ENCODE data around the gene CHCHD1.
"Not testable (repeated sequence)": the region's sequence is repeated elsewhere in the genome, so short reads cannot be mapped to it uniquely, and the experiment has no call there.

Gene CHCHD1

DNA sequence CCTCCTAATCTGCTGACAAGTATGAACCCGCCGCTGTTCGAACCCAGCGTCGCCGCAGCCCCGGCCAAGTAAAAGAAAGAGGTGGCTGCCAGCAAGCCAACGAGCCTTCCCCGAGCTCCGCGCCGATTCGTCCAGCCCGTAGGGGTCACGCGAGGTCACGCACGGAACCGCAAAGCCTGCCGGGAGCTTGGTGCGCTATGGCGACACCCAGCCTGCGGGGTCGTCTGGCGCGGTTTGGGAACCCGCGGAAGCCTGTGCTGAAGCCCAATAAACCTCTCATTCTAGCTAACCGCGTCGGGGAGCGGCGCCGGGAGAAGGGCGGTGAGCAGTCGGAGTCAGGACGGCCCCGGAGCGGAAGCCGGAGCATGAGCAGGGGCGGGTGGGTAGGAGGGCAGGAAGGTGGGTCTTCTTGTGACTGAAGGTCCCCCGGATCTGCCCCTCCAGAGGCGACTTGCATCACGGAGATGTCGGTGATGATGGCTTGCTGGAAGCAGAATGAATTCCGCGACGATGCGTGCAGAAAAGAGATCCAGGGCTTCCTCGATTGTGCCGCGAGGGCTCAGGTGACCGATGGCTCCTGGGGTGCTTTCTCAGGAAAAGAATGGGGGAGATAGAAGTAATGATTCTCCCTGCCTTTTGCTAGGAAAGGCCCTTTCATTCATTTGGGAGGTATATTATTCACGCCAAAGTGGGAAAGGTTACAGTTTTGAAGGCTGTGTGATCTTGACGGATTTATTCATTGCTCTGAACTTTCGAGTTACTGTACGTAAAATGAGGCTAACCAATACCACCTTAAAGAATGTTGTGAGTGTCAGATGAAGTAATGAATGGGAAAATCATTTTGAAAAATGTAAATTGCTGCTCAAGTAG lies at the start of gene CHCHD1:
Gene CHCHD1 (plus strand): TSS at position 170 of the 870 bp plus-strand sequence. CDS start 28 bp downstream, at position 198.
- peak; percentile 63 for DNase-seq (ENCODE audit: low read depth)

DNA sequence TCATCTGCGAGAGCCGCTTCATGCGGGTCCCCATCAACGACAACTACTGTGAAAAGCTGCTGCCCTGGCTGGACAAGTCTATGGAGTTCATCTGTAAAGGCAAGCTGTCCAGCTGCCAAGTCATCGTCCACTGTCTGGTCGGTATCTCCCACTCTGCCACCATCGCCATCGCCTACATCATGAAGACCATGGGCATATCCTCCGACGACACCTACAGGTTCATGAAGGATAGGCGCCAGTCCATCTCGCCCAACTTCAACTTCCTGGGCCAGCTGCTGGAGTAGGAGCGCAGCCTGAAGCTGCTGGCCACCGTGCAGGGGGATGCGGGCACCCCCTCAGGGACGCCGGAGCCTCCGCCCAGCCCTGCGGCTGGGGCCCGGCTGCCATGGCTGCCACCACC lies 49.4 kb upstream of the CHCHD1 start:
- DNase-seq (ENCODE audit: low read depth), result no peak

DNA sequence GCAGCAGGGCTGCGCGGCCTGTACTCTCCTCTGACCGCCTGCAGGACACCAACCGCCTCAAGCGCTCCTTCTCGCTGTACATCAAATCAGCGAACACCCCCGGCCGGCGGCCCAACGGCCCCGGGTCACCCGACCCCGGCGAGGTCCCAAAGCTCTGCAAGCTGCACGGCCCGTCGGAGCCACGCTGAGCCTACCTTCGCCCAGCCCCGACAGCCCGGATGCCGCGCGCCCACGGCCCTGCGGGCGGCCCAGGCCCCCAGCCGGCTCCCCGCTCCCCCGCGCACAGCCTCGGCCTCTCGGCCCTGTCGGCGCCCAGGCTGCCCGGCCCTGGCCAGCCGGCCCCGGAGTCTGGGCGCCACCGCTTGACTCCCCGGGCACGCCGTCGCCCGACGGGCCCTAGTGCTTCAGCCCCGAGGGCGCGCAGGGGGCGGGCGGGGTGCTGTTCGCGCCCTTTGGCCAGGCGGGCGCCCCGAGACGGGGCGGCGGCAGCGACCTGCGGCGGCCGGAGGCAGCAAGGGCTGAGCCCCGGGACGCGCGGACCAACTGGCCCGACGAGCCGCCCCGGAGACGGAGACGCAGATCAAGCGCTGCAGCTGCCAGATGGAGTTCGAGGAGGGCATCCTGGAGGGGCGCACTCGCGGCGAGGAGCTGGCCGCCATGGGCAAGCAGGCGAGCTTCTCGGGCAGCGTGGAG lies 48.8 kb upstream of the CHCHD1 start:
- DNase-seq (ENCODE audit: low read depth), result no peak

DNA sequence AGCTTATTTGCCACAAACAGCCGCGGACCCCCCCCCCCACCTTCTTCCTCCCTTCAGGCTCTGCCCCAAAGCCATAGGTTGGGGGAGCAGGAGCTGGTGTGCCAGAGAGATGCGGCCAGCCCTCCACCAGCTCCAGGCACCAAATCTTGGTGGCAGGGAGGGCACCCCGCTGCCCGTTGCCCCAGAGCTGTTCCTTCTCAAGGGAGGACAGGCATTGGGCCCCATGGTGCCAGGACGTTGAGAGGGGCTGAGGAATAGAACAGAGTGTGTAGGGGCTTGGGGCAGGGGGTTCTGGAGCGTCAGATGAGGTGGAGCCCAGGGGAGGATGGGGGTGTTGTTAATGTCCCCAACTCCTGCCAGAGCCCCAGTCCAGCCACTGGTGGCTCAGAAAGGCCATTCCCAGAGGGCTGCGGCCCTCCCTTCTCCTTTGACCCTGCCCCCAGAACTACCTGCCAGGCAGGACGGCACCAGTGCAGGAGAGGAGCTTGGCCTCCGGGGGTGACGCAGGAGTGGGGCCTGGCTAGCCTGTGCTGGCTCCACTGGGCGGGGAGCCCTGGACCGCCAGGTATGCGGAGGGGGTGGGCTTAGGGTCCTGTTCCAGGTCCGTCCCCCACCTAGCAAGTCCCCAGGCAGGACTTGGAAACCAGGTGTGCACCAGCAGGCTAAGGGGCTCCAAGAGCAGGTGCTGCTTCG lies 47.7 kb upstream of the CHCHD1 start:
- DNase-seq (ENCODE audit: low read depth), result no peak

DNA sequence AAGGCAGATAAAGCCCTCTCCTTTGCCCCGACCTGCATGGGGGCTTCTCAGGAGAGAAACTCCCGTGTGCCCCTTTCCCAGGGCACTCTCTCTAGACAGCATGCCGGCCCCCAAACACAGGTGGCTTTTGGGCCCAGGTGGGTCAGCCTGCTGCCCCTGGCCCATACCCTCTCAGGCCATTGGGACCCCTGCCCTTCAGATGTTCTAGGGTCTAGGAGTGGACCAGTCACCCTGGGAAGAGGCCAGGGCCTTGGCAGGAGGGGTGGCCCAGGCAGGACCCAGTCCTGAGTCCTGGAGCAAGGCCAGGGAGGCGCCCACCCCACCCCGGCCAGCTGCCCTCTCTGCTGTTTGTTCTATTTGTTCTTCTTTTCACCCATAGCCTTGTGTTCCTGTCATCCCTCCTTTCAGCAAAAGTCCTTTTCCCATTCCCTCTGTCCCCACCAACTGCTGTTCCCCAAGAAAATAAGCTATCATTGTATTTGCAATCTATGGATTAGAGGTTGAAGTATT lies 47.0 kb upstream of the CHCHD1 start:
- DNase-seq (ENCODE audit: low read depth), result no peak

DNA sequence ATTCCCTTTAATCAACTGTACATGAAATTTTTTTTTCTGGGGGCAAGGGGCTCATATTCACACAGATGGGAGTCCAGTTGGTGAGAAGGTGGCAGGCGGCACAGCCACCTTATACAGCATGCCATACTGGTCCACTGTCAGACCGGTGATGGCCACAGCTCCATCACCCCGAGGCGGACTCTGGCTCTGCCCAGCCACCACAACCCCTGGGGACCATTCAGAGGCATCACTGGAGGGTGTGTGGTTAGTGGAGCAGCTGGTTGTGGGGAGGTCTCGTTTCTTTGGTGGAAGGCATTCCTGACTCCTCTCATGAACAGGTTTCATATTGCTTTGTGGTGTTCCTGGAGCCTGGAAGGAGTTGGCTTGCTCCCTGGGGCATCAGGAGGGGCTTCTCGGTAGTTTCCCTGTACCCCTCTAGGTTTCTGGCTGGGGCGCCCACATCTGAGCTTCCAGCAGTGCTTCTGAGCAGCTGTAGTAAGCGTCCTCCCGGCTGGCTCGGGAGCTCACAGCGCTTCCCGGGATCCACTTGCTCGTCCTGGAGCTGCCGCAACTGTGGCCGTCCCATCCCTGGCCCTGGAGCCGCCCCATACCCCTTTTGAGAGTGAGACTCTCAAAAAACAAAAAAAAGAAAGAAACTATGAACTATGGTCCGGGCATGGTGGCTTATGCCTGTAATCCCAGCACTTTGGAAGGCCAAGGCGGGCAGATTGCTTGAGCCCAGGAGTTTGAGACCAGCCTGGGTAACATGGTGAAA lies 41.2 kb upstream of the CHCHD1 start:
- DNase-seq (ENCODE audit: low read depth), result not testable (repeated sequence)

DNA sequence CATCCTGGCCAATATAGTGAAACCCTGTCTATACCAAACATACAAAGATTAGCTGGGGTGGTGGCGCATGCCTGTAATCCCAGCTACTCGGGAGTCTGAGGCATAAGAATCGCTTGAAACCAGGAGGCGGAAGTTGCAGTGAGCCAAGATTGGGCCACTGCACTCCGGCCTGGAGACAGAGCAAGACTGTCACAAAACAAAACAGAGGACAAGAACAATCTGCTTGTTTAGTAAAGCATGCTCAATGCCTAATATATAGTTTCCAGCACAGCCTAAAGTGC lies 39.5 kb upstream of the CHCHD1 start:
- no peak for DNase-seq (ENCODE audit: low read depth)

DNA sequence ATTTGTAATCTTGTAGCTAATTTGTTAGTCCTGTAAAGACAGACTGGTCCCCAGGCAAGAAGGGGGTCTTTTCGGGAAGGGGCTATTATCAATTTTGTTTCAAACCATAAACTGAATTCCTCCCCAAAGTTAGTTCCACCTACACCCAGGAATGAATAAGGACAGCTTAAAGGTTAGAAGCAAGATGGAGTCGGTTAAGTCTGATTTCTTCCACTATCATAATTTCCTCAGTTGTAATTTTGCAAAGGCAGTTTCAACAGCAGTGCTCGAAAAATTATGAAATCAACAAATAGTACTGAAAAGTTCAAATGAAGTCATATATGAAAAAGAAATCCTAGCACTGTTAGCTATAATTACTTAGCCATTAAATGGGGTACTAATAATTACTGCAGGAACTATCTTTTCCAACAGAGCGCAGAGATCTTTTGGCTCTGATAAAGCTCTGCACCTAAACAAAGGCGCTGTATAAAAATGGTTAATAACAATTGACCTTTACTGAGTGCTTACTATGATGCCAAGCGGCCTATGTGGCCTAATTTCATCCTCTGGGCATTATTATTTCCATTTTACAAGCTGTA lies 38.4 kb upstream of the CHCHD1 start:
- DNase-seq (ENCODE audit: low read depth), result no peak

DNA sequence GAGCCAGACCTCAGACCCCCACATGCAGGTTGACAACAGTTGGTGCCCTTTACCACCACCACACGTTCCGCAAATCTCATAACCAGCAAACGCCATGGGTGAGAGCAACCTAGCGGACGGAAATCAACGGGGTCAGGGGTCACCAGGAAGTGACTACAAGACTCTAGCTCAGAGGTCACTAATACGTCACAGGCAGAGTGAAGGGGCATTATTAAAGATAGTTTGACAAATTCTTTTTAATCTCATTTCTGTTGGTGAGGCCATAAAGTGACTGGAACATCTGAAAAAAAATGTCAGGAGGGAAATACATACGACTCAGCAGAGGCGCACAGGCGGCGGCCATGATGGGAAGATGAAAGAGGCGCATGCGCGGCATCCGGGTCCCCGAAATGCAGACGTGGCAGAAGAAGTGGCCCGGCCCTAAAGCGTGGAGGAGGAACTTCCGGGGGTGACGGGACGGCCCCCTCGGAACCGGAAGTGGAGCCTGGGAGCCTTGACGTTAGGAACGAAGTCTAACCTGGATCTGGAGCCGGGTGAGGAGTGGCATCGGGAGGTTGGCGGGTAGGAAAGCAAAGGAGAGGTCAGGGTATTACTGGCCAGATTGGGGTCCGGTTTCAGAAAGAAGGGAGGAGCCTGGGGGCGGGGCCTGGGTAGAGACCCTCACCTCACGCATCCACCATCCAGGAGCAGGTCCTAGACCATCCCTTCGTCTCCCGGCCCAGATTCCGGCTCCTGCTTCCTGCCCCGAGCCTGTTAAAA lies 37.8 kb upstream of the CHCHD1 start, which contains the start of gene SEC24C:
Gene SEC24C (plus strand): TSS at position 468 of the 759 bp plus-strand sequence. CDS start 2,461 bp downstream, outside the sequence.
- DNase-seq (ENCODE audit: low read depth), result peak; percentile 91

DNA sequence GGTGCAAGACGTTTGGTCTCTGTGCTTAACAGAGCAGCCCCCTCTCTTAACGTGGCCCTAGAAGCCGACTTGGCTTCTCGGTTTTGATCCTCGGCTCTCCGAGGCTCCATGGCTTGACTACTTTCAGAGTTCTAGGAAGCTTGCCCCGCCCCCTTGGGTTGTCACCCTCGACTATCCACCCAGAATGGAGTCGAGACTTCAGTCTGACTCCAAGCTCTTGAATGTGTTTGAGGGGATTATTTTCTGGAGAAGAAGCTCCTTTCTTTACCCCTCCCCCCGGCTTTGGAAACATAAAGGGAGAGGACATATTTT lies 37.2 kb upstream of the CHCHD1 start:
- DNase-seq (ENCODE audit: low read depth), result no peak

DNA sequence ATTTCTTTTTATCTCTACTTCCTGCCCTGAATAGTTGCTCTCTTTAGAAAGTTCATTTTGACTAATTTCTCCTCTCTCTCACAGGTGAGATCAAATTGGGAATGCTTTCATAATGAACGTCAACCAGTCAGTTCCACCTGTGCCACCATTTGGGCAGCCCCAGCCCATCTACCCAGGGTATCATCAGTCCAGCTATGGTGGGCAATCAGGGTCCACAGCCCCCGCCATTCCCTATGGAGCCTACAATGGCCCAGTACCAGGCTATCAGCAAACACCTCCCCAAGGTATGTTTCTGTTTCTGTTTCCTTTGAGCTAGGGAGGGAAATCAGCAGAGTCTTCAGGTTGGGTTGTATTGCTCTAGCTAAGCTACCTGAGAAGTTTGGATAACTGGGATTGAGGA lies 35.1 kb upstream of the CHCHD1 start:
- DNase-seq (ENCODE audit: low read depth), result no peak

DNA sequence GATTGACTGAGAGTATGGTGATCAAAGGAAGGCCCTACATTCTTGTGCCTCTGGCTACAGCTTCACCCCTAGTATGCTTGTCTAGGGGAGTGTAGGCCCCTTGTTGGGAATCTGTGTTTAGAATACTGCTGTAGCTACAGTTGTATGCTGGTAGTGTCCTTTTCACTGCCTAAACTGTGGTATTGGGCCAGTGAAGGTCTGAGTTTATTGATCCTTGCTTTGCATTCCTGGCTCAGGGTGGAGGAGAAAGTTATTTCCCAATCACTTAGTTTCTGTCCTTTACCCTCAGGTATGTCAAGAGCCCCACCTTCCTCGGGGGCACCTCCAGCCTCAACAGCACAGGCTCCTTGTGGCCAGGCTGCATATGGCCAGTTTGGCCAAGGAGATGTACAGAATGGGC lies 31.0 kb upstream of the CHCHD1 start:
- DNase-seq (ENCODE audit: low read depth), result no peak

DNA sequence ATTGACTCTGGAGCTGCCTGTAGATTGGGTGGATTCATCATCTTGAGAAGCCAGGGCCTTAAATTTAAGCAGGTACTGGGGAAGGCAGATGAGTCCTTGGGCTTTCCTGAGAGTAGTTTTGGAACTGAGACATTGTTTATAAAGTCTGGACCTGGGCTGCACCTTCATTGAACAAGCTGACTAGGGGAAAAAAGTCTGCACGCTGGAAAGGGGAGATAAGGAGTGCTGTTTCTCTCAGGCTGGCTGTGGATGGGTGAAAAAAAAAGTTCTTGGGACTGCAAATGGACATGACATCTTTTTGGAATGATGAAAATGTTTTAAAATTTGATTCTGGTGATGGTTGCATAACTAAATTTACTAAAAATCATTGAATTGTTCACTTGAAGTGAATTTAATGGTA lies 25.7 kb upstream of the CHCHD1 start:
- no peak for DNase-seq (ENCODE audit: low read depth)

DNA sequence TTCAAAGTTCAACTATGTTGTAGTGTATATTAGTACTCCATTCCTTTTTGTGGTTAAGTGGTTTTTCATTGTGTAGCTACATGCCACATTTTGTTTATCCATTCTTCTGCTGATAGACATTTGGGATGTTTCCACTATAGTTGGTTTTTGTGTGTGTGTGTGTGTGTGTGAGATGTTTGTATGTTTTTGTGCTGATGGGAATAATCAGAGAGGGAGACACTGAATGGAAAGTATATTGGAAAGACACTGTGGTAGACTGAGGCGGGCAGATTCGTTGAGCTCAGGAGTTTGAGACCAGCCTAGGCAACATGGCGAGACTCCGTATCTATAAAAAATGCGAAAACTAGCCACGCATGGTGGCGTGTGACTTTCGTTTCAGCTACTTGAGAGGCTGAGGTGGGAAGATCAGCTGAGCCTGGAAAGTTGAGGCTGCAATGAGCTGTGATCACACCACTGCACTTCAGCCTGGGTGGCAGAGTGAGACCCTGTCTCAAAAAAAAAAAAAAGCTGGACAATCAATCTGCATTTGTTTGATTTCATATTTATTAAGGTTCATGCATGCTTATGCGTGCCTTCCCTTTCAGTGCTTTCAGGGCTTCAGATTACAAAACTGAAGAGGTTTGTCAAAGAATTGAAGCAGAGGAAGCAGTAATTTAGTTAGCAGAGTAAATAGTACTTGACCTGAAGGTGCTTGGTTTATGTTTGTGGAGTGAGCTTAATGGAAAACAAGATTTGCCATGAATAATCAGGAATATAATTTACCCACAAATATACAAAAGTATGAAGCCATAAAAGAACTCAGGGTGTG lies 22.9 kb upstream of the CHCHD1 start:
- DNase-seq (ENCODE audit: low read depth), result no peak

DNA sequence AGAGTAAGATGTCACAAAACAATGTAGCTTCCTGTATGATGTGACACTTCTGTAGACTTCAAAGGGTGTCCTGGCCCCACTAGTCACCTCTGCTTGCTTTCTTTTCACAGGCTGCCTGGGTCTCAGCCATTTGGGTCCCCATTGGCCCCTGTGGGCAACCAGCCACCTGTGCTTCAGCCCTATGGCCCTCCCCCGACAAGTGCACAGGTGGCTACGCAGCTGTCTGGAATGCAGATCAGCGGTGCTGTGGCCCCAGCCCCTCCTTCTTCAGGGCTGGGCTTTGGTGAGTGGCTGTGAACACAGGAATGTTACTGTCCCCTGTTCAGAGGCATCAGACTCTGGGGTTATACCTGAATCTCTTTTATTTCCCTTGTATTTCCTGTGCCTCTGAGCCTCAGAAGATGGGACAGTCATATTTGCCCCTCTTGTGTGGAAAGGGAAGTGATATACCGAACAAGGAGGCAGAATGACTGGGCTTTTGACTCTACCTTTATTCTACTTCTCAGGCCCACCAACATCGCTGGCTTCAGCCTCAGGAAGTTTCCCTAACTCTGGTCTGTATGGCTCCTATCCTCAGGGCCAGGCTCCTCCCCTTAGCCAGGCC lies 22.2 kb upstream of the CHCHD1 start:
- DNase-seq (ENCODE audit: low read depth), result no peak

DNA sequence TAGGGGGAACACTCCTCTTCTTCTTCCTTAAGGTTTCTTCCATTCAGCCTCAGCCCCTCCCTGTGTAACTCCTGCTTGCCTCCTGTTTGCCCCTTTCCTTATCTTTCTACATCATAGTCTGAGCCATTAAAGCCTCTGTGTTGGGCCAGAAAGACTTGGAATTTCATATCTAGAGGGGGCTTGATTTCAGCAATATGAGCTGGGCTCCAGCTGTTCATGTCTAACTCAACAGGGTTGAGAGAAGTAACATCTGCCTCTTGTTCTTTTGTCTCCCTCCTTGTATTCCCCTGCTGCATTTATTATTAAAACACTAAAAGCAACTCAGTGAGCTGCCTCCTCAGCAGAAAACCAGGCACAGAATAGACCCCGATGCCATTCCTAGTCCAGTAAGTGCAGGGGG lies 20.1 kb upstream of the CHCHD1 start:
- DNase-seq (ENCODE audit: low read depth), result no peak

DNA sequence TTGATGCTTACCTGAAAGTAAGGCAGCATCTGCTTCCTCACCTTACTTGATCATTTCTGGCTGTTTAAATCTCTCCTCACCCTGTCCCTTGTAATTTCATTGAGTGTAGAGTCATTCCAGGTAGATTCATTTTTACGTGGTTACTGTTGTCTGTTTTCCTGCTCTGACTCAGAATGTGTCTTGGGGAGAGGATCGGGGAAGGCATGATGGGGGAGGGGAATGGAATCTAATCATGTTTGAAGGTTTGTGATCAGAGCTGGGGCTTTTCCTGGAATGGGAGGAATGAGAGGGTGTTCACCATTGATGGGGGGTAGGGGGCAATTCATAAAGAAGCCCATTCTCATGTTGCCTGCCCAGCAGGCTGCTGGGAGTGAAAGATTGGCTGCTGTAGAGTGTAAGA lies 18.9 kb upstream of the CHCHD1 start:
- no peak for DNase-seq (ENCODE audit: low read depth)

DNA sequence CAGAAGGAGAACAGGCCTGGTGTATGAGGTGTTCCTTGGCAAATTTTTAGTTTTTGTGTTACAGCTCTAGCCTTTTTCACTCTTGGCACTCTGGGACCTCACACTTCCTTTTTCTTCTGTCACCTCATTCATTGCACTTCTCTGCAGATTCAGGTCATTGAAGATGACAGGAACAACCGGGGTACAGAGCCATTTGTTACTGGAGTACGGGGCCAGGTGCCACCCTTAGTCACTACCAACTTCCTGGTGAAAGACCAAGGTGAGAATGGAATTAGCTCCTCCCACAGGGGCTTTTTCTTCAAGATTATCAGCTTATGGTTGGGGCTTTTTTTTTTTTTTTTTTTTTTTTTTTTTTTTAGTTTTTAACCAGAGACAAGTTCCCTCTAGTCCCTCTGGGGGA lies 18.5 kb upstream of the CHCHD1 start:
- no peak for DNase-seq (ENCODE audit: low read depth)

DNA sequence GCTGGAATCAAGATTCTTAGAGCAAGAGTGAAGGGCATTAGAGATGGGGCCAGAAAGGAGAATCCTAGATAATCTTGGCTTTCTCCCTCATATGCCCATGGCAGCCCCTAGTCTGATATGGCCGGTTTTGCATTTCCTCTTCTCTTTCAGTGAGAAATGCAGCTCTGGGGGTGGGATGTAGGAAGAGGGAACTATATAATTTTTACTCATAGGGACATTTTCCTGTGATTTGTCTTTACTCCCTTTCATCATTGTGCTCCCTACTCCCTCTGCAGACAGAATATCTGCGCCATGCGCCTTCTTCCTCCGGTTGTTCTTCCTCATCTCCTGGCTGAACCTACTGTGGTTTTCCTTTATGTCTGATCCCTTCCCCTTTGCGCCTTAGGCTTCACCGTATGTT lies 16.8 kb upstream of the CHCHD1 start:
- DNase-seq (ENCODE audit: low read depth), result no peak

DNA sequence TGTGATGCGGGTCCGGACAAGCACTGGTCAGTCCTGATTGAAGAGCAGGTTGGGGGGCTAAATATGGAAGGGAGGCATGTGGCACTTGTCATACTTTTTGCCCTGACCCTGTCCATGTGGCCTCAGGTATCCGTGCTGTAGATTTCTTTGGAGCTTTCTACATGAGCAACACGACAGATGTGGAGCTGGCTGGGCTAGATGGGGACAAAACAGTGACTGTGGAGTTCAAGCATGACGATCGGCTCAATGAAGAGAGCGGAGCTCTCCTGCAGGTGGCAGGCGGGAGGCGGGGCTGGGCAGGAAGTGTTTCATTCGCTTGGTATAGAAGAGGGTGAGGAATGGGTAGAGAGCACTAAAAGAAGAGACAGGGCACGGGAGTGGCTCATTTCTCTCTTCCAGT lies 13.0 kb upstream of the CHCHD1 start:
- no peak for DNase-seq (ENCODE audit: low read depth)

Measured in HS-5 (cell line).